Measurements from ENCODE around the gene B4GALT7.

- TF ChIP-seq, protein P1, sequence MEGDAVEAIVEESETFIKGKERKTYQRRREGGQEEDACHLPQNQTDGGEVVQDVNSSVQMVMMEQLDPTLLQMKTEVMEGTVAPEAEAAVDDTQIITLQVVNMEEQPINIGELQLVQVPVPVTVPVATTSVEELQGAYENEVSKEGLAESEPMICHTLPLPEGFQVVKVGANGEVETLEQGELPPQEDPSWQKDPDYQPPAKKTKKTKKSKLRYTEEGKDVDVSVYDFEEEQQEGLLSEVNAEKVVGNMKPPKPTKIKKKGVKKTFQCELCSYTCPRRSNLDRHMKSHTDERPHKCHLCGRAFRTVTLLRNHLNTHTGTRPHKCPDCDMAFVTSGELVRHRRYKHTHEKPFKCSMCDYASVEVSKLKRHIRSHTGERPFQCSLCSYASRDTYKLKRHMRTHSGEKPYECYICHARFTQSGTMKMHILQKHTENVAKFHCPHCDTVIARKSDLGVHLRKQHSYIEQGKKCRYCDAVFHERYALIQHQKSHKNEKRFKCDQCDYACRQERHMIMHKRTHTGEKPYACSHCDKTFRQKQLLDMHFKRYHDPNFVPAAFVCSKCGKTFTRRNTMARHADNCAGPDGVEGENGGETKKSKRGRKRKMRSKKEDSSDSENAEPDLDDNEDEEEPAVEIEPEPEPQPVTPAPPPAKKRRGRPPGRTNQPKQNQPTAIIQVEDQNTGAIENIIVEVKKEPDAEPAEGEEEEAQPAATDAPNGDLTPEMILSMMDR (conservative IDR thresholded peaks at IDR 0.05; ENCODE audit: low read length): no peak
- TF ChIP-seq EZH2phosphoT487 (IDR thresholded peaks at IDR 0.05; ENCODE audit: borderline replicate concordance, low read depth, low read length): no peak
These were observed 1.5 kb upstream of the B4GALT7 start for GRCh38 chr5:177598477-177598876.
